A673 (cell line): ENCODE data around the gene ZNF580. TPM values are rescaled to one million over a fixed set of nuclear protein-coding genes. Genes with fewer than 3 reads are reported as not detected.
A peak's percentile ranks its signal among the peaks of the same experiment; 100 is the strongest.

ENCODE experiments used
- BruUV-seq: library from RNA; stranded (reverse); fragments of 400-500 nt; replicated peaks from 2 replicates; lab custom pipeline; 2021; lab: Mats Ljungman, UMichigan
- CTCF ChIA-PET: fragments of 300-600 bp; sonication (Branson Sonifier 250); formaldehyde crosslinking; loops from one replicate; lab custom pipeline; 2022; ENCODE audit warnings: antibody characterized with exemption; lab: Charles Lee
- POLR2A ChIA-PET: fragments of 300-600 bp; sonication (Branson Sonifier 250); formaldehyde crosslinking; loops from one replicate; lab custom pipeline; 2022; ENCODE audit warnings: antibody characterized with exemption; ENCODE audit not compliant: low non-redundant PET; lab: Charles Lee
- DNase-seq: peaks from one replicate; pipeline ENCODE4 v3.0.0-alpha.2; 2015; ENCODE audit warnings: low spot score
- H3K27ac ChIP-seq: fragments of 200-600 bp; sonication (generic); 2 replicates; pipeline ENCODE4 v1.5.1; 2016; ENCODE audit warnings: mixed run types, low read depth, mild to moderate bottlenecking, mixed read lengths, antibody characterized with exemption, low read length; ENCODE audit not compliant: poor library complexity, severe bottlenecking
- H3K27me3 ChIP-seq: fragments of 200-600 bp; sonication (generic); replicated peaks from 2 replicates; pipeline ENCODE4 v1.6.1; 2017; ENCODE audit warnings: mixed run types, low read depth, mild to moderate bottlenecking, mixed read lengths, antibody characterized with exemption, low read length; ENCODE audit not compliant: insufficient read depth, poor library complexity
- H3K36me3 ChIP-seq: fragments of 200-600 bp; sonication (generic); 2 replicates; pipeline ENCODE4 v1.6.1; 2016; ENCODE audit warnings: mixed run types, mild to moderate bottlenecking, mixed read lengths, antibody characterized with exemption, low read length; ENCODE audit not compliant: insufficient read depth, poor library complexity, severe bottlenecking
- H3K4me1 ChIP-seq: fragments of 200-600 bp; sonication (generic); 2 replicates; pipeline ENCODE4 v1.6.1; 2017; ENCODE audit warnings: mixed run types, mild to moderate bottlenecking, mixed read lengths, antibody characterized with exemption, low read length; ENCODE audit not compliant: insufficient read depth, poor library complexity, severe bottlenecking
- H3K4me3 ChIP-seq: fragments of 200-600 bp; sonication (generic); 2 replicates; pipeline ENCODE4 v1.5.1; 2016; ENCODE audit warnings: low read depth, mixed run types, mild to moderate bottlenecking, mixed read lengths, low read length; ENCODE audit not compliant: poor library complexity, severe bottlenecking
- H3K9me3 ChIP-seq: fragments of 200-600 bp; sonication (generic); 2 replicates; pipeline ENCODE4 v1.6.1; 2016; ENCODE audit warnings: mixed run types, low read depth, mild to moderate bottlenecking, mixed read lengths, antibody characterized with exemption, low read length; ENCODE audit not compliant: poor library complexity, severe bottlenecking
- CTCF ChIP-seq: fragments of 300-800, 200-600 bp; sonication (generic); conservative IDR thresholded peaks from 2 replicates; pipeline ENCODE4 v1.5.1; 2017; ENCODE audit warnings: low read depth, mild to moderate bottlenecking, antibody characterized with exemption, low read length, moderate library complexity, mixed read lengths
- EZH2 ChIP-seq: fragments of 200-600 bp; sonication (generic); IDR thresholded peaks from 2 replicates; pipeline ENCODE4 v1.6.1; 2017; ENCODE audit warnings: borderline replicate concordance, low read depth, mild to moderate bottlenecking, mixed read lengths, antibody characterized with exemption, low read length; ENCODE audit not compliant: poor library complexity, severe bottlenecking
- intact Hi-C: fragments of 100-400 bp; cut with micrococcal nuclease; formaldehyde crosslinking; loops from one replicate; pipeline ENCODE4 v1.10.0; 2022; ENCODE audit not compliant: unreplicated experiment
- total RNA-seq: library from RNA; stranded (reverse); gene quantifications from 2 replicates; pipeline ENCODE4 v1.2.3, GENCODE V29; 2021

ZNF580 gene
- total RNA-seq, 1 experiment from 2014 or later = 49.1 TPM

- ChIA-PET CTCF (no interaction called here), POLR2A (no interaction called here)
- no peak for DNase-seq
- BruUV-seq = no TSS peak
- H3K36me3 ChIP-seq = peaks cover 13% of the 10 kb centered on the region
- intact Hi-C loops = loop anchor here (5.0 kb wide), 1 partner anchor 194 kb away; the partner anchor contains the start of gene UBE2S
- peaks cover 21% of the 10 kb centered on the region for H3K4me1 ChIP-seq
- peak overlapping the region; percentile 100 for H3K27ac ChIP-seq
- H3K4me3 ChIP-seq = peak overlapping the region; percentile 66
- no peaks in the 10 kb centered on the region for H3K27me3 ChIP-seq
- no peak for TF ChIP-seq CTCF
- TF ChIP-seq EZH2 = no peak
- H3K9me3 ChIP-seq = no peaks in the 10 kb centered on the region
Observed at GRCh38 chr19:55601084-55601483, 39.7 kb upstream of the ZNF580 start.

- ChIA-PET CTCF (no interaction called here), POLR2A (no interaction called here)
- no peak for DNase-seq
- intact Hi-C loops = loop anchor here (5.0 kb wide), 1 partner anchor 195 kb away; the partner anchor contains the start of gene UBE2S
- TF ChIP-seq EZH2 (no peak), CTCF (no peak)
- Histone ChIP-seq H3K36me3 (peaks cover 2% of the 10 kb centered on the region), H3K9me3 (no peaks in the 10 kb centered on the region), H3K4me1 (peaks cover 31% of the 10 kb centered on the region), H3K4me3 (no peak overlapping the region), H3K27me3 (no peaks in the 10 kb centered on the region), H3K27ac (peak overlapping the region; percentile 100)
- BruUV-seq = no TSS peak
Observed at GRCh38 chr19:55602104-55603001, 38.4 kb upstream of the ZNF580 start.

DNA sequence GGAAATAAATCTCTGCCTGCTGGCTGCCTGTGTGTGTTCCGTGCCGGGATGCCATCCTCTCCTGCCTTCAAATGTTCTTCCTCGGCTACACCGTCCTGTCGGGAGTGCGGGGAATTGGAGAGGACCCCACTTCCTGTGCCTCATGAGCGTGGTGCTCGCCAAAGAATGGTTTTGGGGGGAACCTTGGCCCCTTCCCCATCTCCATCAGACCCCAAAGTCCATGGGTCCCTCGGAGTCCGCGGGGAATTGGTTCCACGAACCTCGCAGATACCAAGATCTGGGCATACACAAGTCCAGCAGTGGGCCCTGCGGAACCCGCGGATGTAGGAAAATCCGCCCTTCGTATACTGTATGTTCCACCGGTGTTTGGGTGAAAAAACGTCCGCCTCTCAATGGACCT lies 37.7 kb upstream of the ZNF580 start:
- ChIA-PET CTCF (no interaction called here), POLR2A (no interaction called here)
- H3K27ac ChIP-seq = no peak overlapping the region
- no peaks in the 10 kb centered on the region for H3K9me3 ChIP-seq
- peaks cover 27% of the 10 kb centered on the region for H3K4me1 ChIP-seq
- no TSS peak for BruUV-seq
- H3K4me3 ChIP-seq = no peak overlapping the region
- intact Hi-C loops = loop anchor here (5.0 kb wide), 1 partner anchor 196 kb away; the partner anchor contains the start of gene UBE2S
- no peak for TF ChIP-seq EZH2
- no peak for TF ChIP-seq CTCF
- no peaks in the 10 kb centered on the region for H3K27me3 ChIP-seq
- DNase-seq = no peak
- no peaks in the 10 kb centered on the region for H3K36me3 ChIP-seq
